GM19467 (cell line): ENCODE data around the gene FLCN.
"Not testable (repeated sequence)": the region's sequence is repeated elsewhere in the genome, so short reads cannot be mapped to it uniquely, and the experiment has no call there.

Experiments
- ATAC-seq: cut with Tn5 transposase; IDR thresholded peaks from one replicate; pipeline ENCODE4 v1.9.1; 2021; ENCODE audit warnings: mild to moderate bottlenecking, moderate library complexity; ENCODE audit not compliant: unreplicated experiment

The FLCN gene

GRCh38 chr17:17237026-17237799 lies at the start of gene FLCN:
FLCN (minus strand) TSS chr17:17237168; CDS start chr17:17228137, 9,031 bp downstream.
- peak; percentile 69 for ATAC-seq

GRCh38 chr17:17285951-17286350 lies 49.0 kb upstream of the FLCN start:
- no peak for ATAC-seq

DNA sequence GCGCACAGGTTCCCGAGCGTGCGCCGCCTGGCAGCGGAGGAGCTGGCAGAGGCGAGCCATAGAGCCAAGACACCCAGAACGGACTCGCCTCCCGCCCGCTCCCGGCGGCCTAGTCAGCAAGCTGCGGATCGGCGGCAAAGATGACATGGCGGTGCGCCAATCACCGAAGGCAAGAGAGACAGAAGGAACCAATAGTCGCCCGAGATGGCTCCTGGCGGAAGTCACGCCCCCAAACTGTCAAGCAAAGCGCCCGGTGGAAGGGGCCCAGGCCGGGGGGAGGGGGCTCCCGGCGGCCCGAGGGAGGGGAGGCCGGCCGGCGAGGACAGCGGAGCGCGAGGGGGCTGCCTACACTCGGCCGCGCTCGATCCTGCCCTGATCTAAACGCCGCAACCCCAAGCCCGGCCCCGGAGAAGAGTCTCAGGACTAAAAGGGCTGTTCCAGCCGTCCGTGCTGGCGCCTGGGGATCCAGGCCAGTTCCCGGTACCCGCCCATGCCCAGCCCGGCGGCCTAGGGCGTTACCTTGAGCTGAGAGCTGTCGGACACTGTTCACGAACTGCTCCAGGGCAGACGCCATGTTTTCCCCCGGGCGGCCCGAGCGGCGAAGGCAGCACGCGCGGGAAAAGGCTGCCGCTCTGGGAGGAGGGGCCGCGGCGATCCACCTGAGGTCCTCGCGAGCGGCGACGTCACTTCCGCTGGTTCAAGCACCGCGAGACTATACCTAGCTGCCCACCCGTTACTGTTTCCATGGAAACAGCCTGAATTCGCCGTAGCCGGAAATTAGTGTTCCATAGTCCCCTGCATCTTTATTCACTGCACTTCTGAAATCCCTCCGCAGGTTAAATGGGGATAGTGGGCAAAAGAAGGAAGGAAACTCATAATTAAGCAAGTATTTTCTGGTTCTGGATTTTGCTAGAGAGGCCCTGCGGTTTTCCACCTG lies 43.9 kb upstream of the FLCN start, which contains the start of gene COPS3:
Gene COPS3 (minus strand): TSS at position 634 of the 937 bp plus-strand sequence. CDS start 60 bp downstream, at position 574.
- peak; percentile 82 for ATAC-seq

DNA sequence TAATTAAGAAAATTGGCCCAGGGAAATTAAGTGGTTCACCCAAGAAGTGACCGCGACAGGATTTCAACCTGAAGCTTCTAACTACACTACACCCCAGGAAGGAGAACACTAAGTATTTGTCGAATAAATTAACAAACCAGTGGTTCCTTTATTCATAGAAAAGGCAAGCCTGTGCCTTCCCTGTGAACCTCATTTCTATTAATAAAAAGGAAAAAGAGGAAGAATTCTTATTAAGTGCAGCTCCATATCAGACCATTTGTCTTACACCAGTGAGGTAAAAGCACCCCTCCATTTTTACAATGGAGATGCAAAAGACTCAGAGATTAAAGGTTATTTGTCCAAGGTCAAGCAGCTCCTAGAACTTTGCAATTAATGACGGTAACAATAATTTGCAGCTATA lies 42.3 kb upstream of the FLCN start:
- ATAC-seq, result no peak

DNA sequence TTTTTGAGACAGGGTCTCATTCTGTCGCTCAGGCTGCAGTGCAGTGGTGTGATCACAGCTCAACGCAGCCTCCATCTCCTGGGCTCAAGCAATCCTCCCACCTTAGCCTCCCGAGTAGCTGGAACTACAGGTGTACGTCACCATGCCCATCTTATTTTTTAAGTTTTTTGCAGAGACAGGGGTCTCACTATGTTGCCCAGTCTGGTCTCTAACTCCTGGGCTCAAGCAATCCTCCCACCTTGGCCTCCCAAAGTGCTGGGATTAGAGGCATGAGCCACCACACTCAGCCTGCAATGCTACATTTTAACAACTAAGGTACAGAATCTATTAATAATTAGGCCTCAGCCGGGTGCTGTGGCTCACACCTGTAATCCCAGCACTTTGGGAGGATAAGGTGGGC lies 40.5 kb upstream of the FLCN start:
- not testable (repeated sequence) for ATAC-seq

- no peak for ATAC-seq
Measured at GRCh38 chr17:17275971-17276370, 39.0 kb upstream of the FLCN start.

DNA sequence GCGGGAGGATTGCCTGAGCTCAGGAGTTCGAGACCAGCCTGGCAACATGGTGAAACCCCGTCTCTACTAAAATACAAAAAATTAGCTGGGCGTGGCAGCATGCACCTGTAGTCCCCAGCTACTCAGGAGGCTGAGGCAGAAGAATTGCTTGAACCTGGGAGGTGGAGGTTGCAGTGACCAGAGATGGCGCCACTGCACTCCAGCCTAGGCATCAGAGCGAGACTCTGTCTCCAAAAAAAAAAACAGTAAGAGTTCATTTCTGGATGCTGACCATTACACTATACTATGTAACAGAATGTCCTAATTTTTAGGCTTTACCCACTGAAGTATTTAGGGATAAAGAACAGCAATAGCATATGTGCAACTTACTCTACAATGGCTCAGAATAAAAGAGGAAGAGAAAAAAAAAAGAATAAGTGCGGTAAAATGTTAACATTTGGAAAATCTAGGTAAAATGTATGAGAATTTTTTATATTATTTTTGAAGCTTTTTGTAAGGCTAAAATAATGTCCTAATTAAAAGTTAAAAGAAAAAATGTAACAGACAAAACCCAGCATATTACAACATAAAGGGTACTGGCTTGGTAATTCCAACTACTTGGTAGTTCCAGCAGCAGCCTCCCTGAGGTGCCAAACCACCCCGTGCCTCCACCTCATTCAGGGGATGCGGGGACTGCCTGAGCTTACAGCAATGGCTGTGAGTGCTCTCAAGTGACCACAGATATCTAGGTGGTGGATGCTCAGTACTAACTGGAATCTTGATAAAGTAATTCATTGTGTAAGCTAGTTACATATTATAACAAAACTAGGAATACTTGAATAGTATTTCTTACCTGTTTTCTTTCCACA lies 33.2 kb upstream of the FLCN start:
- no peak for ATAC-seq

DNA sequence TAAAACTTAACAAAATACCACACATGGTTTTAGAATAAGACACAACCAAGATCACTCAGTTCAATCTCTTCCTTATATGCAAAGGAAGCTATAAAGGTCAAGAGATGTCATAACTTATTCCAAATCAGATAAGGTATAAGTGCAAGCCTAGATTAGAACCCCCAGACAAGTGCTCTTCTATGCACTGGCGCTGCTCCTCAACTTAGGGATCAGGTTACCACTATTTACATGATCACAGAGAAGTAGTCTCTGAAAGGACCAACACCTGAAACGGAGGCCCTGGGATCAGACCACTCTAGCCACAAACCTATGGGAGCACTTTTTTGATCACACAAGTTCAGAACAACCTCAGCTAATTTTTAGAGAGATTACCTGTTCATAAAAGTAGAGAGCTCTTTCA lies 27.5 kb upstream of the FLCN start:
- ATAC-seq, result no peak

DNA sequence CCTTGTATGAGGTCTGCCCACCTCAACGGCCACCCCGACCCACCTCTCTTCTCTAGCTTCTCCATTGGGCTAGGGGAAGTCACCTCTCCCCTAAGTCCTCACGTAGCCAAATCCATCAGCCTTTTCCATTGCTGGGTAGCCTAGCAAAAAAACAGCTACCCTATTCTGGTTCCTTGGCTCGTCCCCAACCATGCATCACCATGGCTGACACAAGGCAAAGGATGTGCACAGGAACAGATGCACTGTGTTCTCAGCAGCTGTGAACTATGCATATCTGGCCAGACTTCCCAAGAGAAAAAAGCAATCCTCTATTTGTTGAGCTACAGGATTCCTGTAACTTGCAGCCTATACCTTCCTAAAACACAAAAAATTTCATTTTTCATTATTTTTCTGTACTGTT lies 22.0 kb upstream of the FLCN start:
- no peak for ATAC-seq

- no peak for ATAC-seq
Measured at GRCh38 chr17:17258011-17258410, 21.0 kb upstream of the FLCN start.

DNA sequence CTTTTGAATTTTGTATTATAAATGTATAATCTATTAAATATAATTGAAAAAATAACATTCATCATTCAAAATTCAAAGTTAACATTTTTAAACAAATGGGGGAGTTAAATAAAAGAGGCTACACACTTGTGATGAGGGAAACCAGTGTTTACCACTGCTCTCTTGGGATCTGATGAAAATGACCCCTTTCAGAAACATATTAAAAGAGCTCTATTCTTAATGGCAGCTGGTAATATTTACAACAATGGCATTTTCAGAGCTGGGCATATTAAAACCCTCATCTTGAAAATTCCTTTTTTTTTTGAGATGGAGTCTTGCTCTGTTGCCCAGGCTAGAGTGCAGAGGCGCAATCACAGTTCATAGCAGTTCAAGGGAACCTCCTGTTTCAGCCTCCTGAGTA lies 19.3 kb upstream of the FLCN start:
- ATAC-seq, result no peak

GRCh38 chr17:17255689-17256088 lies 18.7 kb upstream of the FLCN start:
- ATAC-seq, result not testable (repeated sequence)

DNA sequence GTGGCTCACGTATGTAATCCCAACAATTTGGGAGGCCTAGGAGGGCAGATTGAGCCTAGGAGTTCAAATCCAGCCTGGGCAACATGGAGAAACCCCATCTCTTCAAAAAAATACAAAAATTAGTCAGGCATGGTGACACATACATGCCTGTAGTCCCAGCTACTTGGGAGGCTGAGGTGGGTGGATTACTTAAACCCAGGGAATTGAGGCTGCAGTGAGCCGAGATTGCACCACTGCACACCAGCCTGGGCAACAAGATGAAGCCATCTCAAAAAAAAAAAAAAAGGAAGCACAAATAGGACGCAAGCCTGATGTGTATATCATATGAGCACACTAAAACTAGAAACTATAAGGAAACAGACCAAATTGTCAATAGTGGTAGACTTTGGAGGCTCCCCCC lies 17.1 kb upstream of the FLCN start:
- no peak for ATAC-seq

DNA sequence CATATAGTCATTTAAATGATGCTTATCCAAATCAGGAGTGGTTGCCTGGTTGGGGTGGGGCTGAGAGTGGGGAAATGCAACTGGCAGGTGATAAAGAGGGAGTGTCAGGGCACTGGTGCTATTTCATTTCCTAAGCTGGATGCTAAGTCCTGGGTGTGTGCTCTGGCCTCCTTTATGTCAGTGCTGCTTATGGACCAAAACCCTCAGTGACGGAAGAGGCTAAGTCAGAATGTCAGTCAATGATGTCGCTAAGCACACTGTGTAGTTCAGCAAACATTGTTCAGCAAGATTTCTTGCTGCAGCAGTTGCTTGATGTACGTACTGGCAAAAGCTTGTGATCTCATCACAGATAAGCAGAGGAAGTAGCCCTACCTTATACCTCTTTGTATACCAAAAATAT lies 16.4 kb upstream of the FLCN start:
- no peak for ATAC-seq

- no peak for ATAC-seq
Measured at GRCh38 chr17:17252149-17252661, 15.2 kb upstream of the FLCN start.

- no peak for ATAC-seq
Measured at GRCh38 chr17:17246879-17247278, 9.9 kb upstream of the FLCN start.

DNA sequence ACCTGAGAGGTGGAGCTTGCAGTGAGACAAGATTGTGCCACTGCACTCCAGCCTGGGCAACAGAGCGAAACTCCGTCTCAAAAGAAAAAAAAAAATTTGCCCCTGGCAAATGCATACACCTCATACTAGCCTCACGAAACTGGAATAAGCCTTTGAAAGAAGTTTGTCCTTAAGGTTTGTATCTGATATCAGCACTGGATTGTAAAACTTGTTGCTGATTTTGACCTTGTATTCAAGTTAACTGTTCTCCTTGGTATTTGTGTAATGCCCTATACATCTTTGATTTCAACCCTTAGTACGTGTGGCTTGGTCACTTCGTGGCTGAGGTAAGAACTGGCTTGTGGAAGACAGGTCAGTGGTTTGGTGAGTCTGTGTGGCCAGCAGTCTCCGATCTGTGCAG lies 6.2 kb upstream of the FLCN start:
- no peak for ATAC-seq

DNA sequence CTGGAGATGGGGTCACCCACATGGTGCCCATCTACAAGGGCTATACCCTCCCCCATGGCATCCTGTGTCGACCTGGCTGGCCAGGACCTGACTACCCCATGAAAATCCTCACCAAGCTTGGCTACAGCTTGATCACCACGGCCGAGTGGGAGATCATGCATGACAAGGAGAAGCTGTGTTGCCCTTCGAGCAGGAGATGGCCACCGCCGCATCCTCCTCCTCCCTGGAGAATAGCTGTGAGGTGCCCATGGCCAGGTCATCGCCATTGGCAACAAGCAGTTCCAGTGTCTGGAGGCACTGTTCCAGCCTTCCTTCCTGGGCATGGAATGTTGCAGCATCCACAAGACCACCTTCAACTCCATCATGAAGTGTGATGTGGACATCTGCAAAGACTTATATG lies 5.3 kb upstream of the FLCN start:
- ATAC-seq, result no peak

DNA sequence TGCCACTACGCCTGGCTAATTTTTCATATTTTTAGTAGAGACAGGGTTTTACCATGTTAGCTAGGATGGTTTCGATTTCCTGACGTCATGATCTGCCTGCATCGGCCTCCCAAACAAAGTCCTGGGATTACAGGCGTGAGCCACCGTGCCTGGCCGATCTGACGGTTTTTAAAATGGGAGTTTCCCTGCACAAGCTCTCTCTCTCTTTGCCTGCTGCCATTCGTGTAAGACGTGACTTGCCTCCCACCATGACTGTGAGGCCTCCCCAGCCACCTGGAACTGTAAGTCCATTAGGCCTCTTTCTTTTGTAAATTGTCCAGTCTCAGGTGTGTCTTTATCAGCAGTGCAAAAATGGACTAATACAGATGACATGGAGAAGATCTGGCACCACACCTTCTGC lies 4.7 kb upstream of the FLCN start:
- ATAC-seq, result no peak

DNA sequence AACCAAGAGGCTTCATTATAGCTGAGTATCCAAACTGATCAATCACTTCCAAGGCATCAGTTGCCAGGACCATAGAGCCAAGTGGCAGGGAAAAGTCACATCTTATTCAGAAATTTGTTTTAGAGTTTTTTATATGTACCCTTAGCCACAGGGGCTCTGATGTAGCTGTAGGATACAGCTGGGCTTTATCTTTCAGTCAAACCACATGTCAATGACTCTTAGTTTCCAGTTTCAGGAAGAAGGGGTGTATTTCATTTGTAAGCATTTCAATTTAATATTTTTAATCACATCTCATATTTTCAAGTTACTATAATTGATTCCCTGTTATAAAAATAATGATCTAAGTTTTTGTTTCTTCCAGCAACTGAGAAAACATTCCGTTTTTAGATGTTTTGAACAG lies 2.9 kb upstream of the FLCN start:
- no peak for ATAC-seq
